A549 treated with AZD2906 at 1 μM for 4 hours (cell line): ENCODE data around the gene SRRM2. TPM values are rescaled to one million over a fixed set of nuclear protein-coding genes. Genes with fewer than 3 reads are reported as not detected.

ENCODE experiments used
- total RNA-seq: library from RNA; stranded (reverse); fragments of 200-300 nt; extraction: Qiagen RNA extraction; gene quantifications from 5 replicates; pipeline ENCODE4 v1.2.3, GENCODE V29; 2022

Gene SRRM2
- total RNA-seq = 310 to 432 TPM (median 410 TPM) in 5 replicates

DNA sequence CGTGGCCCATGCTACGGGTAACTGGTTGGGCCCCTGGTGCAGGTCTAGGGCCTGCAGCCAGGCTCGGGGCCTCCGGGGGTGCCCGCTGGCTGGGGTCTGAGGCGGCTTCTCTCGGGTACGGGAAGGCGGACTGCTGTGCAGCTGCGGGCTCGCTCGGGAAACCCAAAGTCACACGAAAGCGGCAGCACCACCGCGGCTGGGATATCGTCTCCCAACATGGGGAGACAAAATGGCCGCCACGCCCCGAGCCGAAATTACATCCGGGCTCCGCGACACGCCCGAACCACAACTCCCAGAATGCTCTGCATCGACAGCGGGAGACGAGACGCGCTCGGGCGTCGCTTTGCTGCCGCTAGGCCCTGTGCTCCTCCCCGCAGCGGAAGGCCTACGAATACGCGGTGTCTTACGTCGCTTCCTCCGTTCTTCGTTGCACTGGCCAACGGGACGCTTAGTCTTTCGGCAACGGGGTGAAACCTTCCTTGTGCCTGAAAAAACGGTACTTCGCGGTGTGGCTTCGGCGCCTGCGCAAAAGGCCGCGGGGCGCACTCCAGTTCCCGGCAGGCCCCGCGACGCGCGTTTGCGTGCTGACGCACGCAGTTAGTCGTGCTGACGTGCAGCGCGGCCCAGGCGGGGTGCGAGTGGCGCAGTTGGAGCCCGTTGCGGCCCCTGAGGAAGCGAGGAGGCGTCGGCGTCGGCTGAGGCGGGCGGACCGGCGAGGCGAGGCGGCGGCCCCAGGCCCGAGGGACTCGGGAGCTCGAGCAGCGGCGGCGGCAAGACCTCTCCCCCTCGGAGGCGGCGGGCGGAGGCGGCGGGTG, at the start of gene SRRM2:
SRRM2 (plus strand) TSS at position 604 of the 815 bp plus-strand sequence. CDS start 3,727 bp downstream, outside the sequence.

DNA sequence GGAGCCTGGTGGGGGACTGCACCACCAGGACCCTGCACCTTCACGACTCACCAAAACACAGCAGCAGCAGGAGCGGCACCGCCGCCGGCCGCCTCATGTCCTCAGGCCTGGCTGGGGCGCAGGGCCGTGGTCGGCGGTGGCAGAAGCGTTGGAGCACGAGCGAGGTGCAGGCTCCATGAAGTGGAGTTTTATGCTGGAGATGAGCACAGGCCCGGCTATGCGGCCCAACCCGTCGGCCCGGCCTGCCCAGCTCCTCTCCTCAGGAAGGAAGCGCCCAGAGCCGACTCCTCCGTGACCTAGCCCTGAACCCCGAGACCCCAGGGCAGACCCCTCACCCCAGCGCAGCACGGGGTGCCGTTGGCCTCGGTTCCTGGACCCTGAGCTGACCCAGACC, 32.4 kb upstream of the SRRM2 start, which contains the start of gene PRSS27:
PRSS27 (minus strand) TSS at position 161 of the 394 bp plus-strand sequence; CDS start at position 97, 64 bp downstream.

DNA sequence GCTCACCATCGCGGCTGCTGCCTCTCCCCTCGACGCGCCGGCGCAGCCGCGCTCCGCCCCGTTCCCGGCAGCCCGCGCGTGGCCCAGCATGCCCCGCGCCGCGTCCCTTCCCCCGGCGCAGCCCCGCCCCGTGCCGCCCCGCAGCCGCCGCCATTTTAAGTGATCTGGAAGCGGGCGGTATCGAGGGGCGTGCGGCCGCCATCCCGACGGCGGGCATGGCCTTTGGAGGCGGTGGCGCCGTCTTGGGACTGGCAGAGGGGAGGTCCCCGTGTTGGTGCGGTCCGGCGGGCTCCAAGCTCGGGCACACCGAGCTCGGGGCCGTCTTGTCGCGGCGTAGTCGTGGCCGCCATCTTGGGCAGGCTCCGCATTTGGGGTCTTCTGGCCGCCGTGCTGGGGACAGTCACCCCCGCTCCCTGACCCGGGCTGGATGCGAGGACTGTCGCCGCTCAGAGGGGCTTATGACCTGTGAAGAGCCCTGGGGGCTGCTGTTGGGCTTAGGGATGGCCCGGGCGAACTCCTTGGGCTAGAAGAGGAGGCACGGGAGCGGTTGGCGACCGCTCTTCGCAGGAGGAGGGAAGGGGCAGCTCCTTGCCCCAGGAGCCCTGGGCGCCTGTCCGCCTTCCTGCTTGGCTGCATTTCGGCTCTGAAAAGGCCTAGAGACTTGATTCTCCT, 24.9 kb downstream of the SRRM2 start, which contains the start of gene ELOB:
ELOB (minus strand) TSS at position 50 of the 672 bp plus-strand sequence; CDS start at position 9, 41 bp downstream.

DNA sequence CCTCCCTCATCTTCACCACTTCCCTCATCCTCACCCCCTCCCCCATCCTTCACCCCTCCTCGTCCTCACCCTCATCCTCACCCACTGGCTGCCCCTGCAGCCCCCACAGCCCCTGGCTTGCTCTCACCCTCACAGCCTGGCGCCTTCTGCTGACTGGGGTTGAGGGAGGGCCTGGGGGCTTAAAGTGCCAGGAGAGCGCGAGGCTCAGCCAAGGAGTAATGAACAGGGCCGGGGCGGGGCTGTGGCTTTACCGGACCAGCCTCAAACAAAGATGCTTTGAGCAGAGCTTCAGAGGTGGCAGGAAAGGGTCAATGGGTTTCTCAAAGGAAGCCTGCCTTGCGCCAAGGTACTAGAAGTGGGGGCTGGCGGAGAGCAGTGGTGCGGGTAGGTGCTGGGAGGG, 35.0 kb downstream of the SRRM2 start, which contains the start of gene PRSS33:
PRSS33 (minus strand) TSS at position 155 of the 400 bp plus-strand sequence. CDS start 1,013 bp downstream, outside the sequence.

DNA sequence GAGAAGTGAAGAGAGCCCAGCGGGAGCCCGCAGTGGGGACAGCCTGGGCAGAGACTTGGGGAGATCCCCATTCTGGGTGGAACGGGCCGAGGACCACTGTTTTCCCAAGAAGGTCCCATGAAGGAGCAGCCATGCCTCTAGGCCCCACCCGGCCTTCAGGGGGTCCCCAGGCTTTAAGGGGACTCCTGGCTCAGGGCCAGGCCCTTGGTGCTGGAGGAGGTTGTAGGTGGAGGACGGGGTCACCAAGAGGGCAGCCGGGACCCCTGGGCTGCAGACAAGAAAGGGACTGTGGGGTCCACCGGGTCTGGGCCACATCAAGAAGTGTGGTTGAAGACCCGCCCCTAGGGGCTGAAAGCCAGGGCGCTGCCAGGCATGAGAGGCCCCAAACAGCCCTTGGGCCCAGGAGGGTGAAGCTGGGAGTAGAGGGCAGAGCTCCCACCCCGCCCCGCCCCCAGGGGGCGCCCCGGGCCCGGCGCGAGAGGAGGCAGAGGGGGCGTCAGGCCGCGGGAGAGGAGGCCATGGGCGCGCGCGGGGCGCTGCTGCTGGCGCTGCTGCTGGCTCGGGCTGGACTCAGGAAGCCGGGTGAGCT, 64.4 kb downstream of the SRRM2 start, which contains the start of gene PRSS21:
PRSS21 (plus strand) TSS at position 487 of the 589 bp plus-strand sequence; CDS start at position 519, 32 bp downstream.

Other genes with a start within 250 kb of the SRRM2 start
- gene ATP6V0C, start 238.7 kb upstream of the SRRM2 start, total RNA-seq = 146 to 301 TPM (median 257 TPM) in 5 replicates
- 15.9 to 25.9 TPM (median 24.7 TPM) in 5 replicates for gene AMDHD2, start 232.3 kb upstream of the SRRM2 start, total RNA-seq
- gene CEMP1, start 221.2 kb upstream of the SRRM2 start, total RNA-seq = 0.06 to 0.15 TPM (median 0.09 TPM) in 3 of 5 replicates, not detected in the others
- gene PDPK1, start 214.6 kb upstream of the SRRM2 start, total RNA-seq = 19.3 to 24.1 TPM (median 20.6 TPM) in 5 replicates
- gene KCTD5, start 70.1 kb upstream of the SRRM2 start, total RNA-seq = 35.2 to 44.7 TPM (median 40.1 TPM) in 5 replicates
- gene PRSS27, start 32.4 kb upstream of the SRRM2 start, total RNA-seq = 1.1 to 2.3 TPM (median 1.8 TPM) in 5 replicates
- 453 to 554 TPM (median 517 TPM) in 5 replicates for gene ELOB, start 24.6 kb downstream of the SRRM2 start, total RNA-seq
- 0.05 to 0.06 TPM in 2 of 5 replicates, not detected in the others for gene PRSS33, start 34.9 kb downstream of the SRRM2 start, total RNA-seq
- not detected in 5 replicates for gene PRSS41, start 45.8 kb downstream of the SRRM2 start, total RNA-seq
- gene PRSS21, start 64.6 kb downstream of the SRRM2 start, total RNA-seq = 0.11 to 0.28 TPM (median 0.14 TPM) in 5 replicates
- gene ZG16B, start 77.7 kb downstream of the SRRM2 start, total RNA-seq = 0.37 to 0.96 TPM (median 0.92 TPM) in 5 replicates
- 0.50 to 0.98 TPM (median 0.78 TPM) in 5 replicates for gene PRSS22, start 105.5 kb downstream of the SRRM2 start, total RNA-seq
- gene FLYWCH2, start 130.6 kb downstream of the SRRM2 start, total RNA-seq = 44.5 to 53.1 TPM (median 50.0 TPM) in 5 replicates
- gene FLYWCH1, start 159.3 kb downstream of the SRRM2 start, total RNA-seq = 17.2 to 24.4 TPM (median 23.8 TPM) in 5 replicates
- gene KREMEN2, start 211.6 kb downstream of the SRRM2 start, total RNA-seq = 1.4 to 2.0 TPM (median 1.8 TPM) in 5 replicates
- 34.7 to 46.3 TPM (median 44.9 TPM) in 5 replicates for gene PAQR4, start 216.7 kb downstream of the SRRM2 start, total RNA-seq
- 67.8 to 94.9 TPM (median 91.6 TPM) in 5 replicates for gene PKMYT1, start 227.8 kb downstream of the SRRM2 start, total RNA-seq